ENCODE measurements around the gene SMNDC1.
"Not testable (repeated sequence)": the region's sequence is repeated elsewhere in the genome, so short reads cannot be mapped to it uniquely, and the experiment has no call there.

Gene SMNDC1

DNA sequence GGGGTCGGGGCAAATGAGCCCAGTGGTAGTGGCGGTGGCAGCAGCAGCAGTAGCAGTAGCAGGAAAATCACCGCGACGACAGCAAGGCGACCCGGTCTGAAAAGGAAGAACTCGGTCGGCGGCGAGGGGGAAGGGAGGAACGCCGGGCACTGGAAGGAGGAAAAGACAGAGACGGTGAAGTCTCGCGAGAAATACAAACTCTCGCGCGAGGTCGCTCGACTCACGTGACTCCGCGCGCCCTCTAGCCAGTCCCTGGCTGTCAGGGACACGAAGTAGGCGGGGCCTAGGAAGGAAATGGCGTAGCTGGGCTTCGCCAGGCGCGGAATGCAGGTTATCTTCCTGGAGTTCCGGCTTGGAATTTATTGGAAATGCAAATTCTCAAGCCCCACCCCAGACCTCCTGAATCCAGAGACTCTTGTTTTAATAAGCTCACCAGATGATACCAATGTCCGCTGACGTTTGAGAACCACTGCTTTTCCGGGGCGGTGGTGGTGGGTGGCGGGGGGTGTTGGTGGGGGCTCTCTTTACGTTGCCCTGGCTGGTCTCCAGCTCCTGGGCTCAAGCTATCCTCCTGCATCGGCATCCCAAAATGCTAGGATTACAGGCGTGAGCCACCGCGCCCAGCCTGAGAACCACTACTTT is at the start of gene SMNDC1:
Gene SMNDC1, minus strand, starts transcription at position 141 of the 642 bp plus-strand sequence. CDS start 1,333 bp downstream, outside the sequence.
- peak; percentile 95 for DNase-seq (ENCODE audit: low read depth)

DNA sequence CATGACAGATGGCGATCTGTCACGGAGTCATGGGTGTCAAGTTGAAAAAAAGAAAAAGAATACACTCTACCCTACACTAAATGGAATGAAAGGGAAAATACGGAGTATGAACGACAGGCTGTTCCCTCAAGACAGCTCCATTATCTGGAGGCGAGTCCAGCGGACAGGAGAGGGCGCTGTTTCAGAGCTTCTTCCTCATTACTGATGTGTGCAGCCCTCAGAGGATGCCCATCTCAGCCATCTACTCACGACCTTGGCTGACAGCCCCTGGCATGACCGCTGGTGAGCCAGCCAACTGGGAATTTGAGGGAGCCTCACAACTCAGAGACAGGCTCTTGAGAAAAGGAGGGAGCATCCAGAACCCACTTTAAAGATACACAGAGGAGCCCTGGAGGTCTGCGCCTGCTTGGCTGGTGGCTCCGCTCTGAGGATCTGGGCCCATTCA is 49.6 kb upstream of the SMNDC1 start:
- DNase-seq (ENCODE audit: low read depth), result peak; percentile 63

DNA sequence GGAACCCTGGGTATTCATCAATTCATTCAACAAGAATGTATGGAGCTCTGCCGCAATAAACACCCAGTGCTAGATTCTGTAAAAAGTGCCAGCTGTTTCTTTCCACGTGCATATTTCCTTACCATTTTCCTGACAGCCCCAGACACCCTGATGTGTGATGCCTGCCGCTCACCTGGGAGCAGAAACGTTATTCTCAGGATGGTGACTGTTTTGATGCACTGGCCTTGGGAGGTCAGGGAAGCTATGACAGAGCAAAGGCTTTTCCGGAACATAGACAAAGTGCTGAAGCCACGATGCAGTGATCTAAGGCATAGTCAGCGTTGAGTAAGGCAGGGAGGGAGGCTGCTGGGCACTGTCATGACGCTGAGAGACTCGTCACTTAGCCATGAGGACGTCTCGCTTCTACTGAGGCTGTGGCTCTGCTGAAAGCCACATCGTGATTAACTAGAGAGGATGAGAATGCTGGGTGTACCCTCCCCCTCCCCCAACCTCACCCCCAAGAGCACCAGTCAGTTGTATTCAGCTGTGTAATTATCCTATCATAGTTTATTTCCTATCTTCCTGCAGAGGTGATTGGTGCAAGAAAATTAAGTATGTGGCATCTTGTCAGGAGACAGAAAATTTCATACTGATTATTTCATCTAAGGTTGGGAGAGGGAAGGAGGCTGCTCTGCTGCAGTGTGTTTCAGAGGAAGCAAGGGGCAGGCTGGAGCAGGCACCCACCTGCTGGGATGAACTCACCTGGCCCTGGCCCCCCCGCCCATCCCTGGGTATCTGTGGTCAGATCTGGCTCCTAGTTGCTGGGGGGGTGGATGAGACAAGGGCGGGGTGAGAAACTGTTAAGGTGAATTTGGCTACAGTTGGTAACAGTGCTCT is 48.8 kb upstream of the SMNDC1 start:
- DNase-seq (ENCODE audit: low read depth), result peak; percentile 53

DNA sequence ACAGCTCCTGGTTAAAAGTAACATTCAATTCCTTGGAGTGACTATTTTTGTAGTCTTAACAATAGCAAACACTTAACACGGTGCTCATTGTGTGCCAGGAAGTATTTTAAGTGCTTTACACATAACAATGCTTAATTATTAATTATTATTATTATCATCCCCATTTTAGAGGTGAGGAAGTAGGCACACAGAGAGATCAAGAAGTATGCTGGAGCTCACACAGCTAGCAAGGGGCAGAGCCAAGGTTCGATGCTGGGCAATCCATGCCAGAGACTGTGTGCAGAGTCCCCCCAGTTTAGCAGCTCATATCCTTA is 48.2 kb upstream of the SMNDC1 start:
- DNase-seq (ENCODE audit: low read depth), result no peak

DNA sequence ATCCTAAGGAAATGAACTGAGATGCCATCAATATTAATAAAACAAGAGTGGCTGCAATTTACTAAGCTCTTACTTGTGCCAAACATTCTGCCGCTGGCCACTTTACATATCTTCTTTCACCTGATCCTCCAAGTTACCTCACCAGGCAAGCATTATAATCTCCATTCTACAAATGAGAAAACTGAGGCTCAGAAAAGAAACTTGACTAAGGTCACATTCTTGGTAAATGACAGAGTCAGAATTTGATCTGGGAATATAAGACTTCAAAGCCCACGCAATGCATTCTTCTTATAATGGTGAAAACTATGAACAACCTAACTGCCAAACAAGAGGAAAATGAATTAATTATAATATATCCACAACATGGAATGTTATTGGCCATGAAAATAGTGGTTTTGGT is 46.1 kb upstream of the SMNDC1 start:
- DNase-seq (ENCODE audit: low read depth), result no peak

DNA sequence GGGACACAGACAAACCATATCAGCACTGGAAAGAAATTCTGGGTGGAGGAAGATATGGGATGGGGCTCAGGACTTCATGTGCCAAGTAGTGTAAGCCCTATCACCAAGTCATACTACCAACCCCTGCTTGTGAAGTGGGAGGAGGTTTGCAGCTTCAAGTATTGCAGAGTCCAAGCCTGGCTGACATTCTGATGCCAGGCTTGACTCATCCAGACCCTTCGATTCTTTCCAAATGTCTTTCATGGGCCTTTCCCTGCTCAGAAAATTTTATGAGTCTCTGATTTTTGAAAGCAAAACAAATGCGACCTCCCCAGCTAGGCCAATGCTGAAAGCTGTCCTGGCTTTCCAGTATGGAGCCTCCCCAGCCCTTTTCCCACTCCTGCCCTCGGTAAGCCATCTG is 45.1 kb upstream of the SMNDC1 start:
- DNase-seq (ENCODE audit: low read depth), result no peak

DNA sequence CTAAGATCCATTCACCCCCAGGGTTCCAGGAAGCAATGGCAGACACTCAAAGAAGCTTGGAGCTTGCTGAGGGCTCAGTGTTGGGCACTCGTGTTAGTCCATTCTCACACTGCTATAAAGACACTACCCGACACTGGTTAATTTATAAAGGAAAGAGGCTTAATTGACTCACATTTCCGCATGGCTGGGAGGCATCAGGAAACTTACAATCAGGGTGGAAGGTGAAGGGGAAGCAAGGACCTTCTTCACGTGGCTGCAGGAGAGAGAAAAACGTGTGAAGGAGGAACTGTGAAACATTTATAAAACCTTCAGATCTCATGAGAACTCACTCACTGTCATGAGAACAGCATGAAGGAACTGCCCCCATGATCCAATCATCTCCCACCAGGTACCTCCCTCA is 44.7 kb upstream of the SMNDC1 start:
- no peak for DNase-seq (ENCODE audit: low read depth)

DNA sequence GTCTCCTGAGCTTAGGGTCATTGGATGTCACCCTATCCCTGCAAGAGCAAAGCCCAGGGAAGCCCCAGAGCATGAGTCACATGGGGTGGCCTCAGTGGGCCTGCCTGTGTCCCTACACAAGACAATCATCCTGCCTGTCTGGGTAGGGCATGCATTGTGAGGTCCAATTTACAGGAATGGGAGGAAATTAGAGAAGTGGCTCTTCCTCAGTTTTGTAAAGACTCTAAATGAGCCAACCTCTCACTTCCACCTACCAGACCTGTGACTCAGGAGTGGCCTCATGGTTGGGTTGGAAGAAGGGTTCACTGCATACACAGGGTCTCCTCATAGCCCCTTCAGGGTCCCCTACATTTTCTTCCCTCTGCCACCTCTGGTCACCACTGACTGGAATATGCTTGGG is 43.6 kb upstream of the SMNDC1 start:
- DNase-seq (ENCODE audit: low read depth), result no peak

DNA sequence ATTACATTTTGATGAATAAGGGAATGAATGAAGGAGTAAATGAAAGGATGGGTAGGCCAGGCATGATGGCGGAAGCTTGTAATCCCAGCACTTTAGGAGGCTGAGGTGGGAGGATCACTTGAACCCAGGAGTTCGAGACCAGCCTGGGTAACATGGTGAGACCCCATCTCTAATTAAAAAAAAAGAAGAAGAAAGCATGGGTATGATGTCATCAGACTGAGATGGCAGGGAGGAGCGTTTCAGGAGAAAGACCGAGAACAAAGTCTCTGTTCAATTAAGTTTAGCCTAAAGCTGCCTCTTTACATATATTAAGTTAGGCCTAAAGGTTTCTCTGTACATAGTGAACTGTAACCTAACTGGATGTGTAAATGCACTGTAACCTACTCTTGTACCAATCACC is 42.2 kb upstream of the SMNDC1 start:
- no peak for DNase-seq (ENCODE audit: low read depth)

DNA sequence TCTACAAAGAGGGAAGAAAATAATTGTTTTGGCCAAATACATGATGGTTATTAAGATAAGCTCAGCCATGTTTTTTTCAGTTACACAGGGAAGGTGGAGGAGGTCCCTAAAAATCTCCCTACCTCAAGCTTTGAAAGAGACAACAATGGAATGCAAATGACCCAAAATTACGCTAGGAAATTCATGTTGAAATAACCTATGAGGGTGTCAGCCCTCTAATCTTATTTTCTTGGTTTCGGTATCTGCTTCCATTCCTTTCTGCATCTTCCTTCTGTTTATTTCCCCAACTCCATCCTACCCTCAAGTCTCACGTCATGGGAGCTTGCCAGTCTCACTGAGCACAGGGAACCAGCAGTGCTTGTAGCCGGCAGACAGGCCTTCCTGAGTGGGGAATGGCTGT is 40.6 kb upstream of the SMNDC1 start:
- no peak for DNase-seq (ENCODE audit: low read depth)

DNA sequence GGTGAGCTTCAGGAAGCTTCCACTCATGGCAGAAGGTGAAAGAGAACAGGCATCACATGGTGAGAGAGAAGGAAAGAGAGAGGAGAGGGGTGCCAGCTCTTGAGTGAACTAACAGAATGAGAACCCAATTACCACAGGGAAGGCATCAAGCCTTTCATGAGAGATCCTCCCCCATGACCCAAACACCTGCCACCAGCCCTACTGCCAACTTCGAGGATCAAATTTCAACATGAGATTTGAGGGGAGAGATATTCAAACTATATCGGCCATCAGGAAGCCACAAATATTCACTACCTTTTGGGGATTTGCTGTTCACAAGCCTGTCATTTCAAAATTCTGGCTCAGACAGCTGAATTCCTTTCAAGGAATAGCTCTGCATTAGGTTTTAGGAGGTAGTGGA is 39.9 kb upstream of the SMNDC1 start:
- no peak for DNase-seq (ENCODE audit: low read depth)

DNA sequence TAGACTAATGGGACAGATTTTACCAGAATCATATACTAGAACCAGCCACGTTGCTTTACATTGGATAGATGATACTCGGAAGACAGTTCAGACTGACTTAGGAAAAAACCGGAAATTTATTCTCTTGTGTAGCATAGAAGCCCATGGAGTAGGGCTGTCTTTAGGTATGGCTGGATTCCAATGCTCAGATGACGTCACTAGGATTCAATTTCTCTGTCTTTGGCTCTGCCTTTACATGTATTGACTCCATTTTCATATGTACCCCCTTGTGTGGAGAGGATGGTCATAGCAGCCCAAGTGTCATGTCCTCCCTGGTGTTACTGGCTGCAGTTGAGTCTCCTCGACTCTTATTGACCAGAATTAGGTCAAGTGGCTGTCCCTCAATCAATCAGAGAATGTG is 39.2 kb upstream of the SMNDC1 start:
- no peak for DNase-seq (ENCODE audit: low read depth)

DNA sequence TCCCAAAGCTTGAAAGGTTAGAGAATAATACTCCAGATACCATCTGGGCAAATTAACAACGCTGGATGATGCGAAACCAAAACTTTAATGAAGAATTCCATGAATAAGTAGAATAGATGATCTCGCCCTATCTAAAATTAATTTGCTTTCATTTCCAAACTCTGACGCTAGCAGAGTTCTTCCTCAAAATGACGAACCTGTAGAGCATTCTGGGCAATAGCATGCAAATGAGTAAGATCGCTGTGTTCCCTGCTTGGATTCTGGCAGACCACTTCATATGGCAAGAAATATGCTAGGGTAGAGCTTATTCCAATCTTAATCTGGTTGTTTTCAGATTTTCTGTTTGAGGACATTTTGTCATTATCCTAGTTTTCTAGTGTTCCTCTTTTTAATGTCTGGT is 36.1 kb upstream of the SMNDC1 start:
- DNase-seq (ENCODE audit: low read depth), result no peak

DNA sequence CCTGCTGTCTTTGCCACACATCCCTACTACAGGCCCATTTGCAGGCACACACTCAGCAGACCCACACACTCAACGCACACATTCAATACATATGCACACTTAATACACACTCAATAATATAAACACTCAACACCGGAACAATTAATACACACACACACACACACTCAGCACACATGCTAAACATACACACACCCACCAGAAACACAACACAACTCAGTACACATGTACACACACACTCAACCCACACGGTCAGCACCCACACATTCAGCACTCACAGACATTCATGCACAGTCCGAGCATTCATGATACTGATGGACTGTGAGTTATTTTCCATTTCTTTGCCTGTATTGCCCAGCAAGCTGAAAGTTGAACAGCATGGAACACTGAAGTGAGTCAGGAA is 35.4 kb upstream of the SMNDC1 start:
- DNase-seq (ENCODE audit: low read depth), result no peak

DNA sequence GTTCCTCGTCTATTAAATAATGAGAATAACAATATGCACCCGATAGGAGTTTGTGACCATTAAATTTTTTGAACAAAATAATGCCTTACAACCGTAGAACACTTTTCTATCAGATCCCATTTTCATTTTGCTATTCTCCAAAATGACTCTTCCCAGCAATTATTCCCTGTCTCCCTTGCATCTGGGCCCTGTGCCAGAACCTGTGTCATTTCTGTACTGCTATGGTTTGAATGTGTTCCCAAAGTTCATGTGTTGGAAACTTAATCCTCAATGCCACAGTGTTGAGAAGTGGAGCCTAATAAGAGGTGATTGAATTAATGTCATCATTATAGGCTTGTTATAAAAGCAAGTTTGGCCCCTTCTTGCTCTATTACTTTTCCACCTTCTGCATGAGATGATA is 33.2 kb upstream of the SMNDC1 start:
- DNase-seq (ENCODE audit: low read depth), result no peak

DNA sequence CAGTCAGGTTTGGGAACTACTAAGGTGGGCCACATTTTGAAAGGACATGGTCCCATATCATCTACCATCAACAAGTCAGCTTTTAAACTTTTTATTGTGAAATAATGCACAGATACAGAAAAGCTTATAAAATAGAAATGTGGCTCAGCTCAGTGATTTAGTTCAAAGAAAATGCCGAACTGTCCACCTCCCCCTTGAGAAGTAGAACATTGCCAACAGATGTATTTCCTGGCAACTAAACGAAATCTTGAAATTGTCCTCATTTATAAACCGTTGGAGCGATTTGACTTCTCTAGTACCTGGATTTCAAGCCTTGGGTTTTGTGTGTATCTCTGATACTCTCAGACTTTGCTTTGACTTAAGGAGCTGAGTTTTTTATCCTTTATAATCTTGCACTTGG is 32.7 kb upstream of the SMNDC1 start:
- DNase-seq (ENCODE audit: low read depth), result no peak

DNA sequence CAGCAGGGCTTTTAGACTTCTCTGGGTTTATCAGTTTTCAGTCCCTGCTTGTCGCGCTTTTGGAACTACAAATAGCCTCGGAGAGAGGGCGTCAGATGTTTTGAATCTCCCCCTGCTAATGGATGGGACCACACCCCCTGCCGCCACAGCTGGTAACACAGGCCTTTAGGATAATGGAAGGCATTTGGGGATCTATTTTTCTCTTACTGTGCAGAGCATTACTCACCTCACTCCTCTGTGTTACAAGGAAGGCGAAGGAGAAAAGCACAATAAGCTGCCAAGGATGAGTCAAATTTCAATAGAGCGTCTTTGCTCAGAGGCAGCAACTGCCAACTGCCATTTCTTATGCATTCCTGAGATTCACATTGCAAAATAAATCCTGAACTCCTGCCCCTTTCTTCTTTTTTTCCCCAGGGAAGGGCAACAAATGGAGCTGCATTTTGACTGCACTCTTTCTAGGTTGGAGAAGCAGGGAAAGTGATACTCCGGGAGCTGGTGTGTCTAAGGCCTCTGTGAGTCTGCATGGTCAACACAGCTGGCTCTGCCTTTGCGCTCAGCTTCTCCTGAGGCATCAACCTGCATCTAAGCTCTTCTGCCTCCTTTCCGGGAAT is 31.5 kb upstream of the SMNDC1 start:
- DNase-seq (ENCODE audit: low read depth), result no peak

DNA sequence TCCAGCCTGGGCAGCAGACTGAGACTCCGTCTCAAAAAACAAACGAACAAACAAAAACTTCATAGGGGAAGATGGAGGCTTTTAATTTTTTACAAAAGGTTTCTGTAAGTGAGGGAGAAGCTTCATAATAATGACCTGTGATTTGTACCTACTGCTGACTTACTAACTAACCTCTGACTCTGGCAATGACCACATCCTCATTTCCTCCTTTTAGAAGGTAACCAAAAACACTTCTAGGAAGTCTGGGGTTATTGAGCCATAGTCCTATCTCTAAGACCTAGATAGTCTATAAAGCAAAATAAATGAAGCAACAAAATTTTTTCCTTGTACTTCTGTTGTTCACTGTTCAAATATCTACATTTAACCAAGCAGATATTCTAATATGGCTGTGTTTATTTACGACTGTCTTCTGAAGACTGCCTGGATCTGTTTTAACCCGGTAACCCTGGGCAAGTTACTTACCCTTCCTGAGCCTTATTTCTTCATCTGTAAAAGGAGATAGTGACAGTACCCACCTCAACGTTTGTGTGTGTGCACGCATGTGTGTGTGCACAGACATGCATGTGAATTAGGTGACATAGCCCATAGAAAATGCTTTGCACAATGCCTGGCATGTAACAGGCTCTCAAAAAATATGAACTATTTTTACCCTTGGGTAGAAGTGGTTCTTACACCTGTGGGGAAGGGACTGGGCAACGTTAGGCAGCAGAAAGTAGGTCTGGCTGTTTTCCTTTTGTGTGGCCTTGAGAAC is 30.8 kb upstream of the SMNDC1 start:
- no peak for DNase-seq (ENCODE audit: low read depth)

DNA sequence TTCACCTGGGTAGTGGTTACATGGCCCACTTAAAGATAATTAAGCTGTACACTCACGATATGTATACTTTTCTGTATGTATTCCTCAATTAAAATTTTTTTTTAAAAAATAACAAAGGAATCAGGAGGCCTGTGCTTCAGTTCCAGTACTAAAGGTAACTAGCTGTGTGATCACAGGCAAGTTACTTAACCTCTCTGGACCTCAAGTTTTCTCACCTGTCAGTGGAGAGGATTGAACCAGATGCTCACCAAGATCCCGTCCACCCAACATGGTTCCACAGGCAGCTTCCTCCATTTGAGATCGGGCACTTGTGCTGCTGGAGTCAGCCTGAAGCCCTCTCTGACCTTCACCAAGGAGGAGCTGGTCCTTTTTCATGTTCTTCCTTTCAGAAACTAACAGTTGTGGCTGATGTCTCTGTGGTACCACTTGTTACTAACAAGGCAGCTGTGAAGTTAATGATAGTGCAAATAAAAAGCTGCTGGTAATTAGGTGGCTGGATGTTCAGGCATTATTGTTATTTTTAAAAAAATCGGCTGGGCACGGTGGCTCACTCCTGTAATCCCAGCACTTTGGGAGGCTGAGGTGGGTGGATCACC is 29.4 kb upstream of the SMNDC1 start:
- no peak for DNase-seq (ENCODE audit: low read depth)

DNA sequence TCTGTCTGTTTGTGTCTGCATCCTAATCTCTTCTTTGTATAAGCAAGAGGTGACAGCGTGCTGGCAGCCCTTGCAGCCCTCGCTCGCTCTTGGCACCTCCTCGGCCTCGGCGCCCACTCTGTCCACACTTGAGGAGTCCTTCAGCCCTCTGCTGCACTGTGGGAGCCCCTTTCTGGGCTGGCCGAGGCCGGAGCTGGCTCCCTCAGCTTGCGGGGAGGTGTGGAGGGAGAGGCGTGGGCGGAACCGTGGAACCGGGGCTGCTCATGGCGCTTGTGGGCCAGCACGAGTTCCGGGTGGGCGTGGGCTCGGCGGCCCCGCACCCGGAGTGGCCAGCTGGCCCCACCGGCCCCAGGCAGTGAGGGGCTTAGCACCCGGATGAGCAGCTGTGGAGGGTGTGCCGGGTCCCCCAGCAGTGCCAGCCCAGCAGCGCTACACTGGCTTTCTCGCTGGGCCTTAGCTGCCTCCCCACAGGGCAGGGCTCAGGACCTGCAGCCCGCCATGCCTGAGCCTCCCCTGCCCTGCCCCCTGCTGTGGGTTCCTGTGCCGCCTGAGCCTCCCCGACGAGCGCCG is 26.6 kb upstream of the SMNDC1 start:
- not testable (repeated sequence) for DNase-seq (ENCODE audit: low read depth)

DNA sequence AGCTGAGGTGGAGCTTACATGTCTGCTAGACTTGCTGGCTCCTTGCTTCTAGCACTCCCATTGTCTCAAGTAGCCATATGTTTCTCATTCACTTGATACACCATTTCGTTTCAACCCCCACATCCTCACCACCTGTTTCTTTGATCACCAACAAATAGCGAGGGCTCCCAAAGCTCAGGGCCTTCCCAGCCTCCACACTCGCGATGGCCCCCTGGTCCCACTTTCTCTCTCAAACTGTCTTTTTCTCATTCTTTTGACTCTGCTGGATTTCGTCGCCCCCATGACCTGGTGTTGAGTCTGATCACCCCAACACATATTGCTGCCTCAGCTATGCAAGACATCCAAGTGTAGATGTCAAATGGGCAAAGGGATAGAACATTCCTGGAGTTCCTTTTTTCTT is 26.0 kb upstream of the SMNDC1 start:
- no peak for DNase-seq (ENCODE audit: low read depth)

Data from activated T-helper 9 cell treated with anti-CD3 and anti-CD28 coated beads, Interleukin-2, amount 50 U/mL, for 16 hours (primary cell).